GM21737 (cell line): ENCODE results near the gene EIF4G2.
A peak's percentile ranks its signal among the peaks of the same experiment; 100 is the strongest.

Experiments used
- ATAC-seq: cut with Tn5 transposase; IDR thresholded peaks from one replicate; pipeline ENCODE4 v1.9.1; 2021; ENCODE audit warnings: mild to moderate bottlenecking, moderate library complexity; ENCODE audit not compliant: unreplicated experiment

Gene EIF4G2

GRCh38 chr11:10777806-10778205 lies 30.9 kb downstream of the EIF4G2 start:
- ATAC-seq, result no peak

DNA sequence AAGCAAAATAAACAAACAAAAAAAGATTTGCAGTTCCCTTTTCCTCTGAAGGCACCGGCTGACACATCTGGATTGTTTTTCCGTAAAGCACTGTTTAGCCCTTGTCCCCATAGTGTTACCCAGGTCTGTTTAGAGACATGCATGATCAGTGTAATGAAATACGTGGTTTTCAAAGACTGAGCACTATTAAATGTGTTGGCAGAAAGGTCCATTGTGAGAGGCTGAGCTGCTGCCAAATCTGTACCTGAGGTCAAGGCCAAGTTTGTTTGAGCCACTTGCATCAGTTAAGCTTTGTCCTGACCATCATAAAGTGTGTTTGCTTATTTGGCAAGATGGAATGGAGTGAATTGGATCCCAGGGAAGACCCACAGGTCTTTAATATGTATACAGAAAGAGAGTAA lies 31.3 kb downstream of the EIF4G2 start:
- no peak for ATAC-seq

DNA sequence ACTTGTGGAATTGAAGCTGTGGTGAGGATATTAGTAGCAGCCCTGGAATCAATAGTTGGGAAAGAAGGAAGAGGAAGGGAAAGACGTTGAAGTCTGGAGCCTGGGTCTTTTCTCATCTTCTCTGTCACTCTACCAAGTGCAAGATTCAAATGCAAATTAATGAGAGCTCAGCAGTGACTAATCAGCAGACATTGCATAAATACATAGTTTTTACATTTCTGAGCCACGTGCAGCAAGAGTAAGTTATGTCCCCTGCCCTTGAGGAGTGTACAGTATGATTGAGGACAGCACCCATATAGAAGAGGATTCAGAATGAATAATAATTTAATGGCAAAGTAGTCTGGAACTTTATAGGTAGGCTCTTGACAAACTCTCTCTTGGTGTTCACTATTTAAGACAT lies 33.9 kb downstream of the EIF4G2 start:
- ATAC-seq, result no peak

- ATAC-seq, result no peak
These were observed 37.3 kb downstream of the EIF4G2 start for GRCh38 chr11:10771457-10771856.

DNA sequence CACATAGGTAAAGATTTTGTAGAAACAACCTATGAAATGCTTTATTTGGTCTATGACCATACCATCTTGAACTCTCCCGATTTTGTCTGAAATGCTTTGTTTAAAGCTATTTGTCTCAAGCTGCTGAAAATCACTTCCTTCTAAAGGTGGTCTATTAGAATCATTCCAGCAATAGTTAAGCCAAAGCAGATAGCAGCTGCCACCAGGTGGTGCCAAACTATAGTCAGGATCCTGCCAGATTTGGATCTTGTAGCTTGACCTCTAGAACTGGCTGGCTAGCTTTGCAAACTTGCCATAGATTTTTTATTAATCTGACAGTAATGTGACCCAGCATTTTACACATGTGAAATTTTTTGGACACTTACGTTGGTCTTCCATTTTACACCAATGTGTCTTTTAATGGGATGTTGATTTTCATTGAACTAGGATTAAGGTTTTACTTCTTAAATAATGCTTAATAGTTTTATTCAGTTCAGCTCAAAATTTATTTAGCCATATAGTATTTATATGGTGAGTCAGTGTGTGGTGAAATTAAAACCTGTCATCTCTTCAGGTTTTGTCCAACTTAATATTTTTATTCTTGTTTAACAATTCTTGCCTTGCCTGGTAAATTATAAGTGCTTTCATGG lies 38.0 kb downstream of the EIF4G2 start:
- no peak for ATAC-seq

DNA sequence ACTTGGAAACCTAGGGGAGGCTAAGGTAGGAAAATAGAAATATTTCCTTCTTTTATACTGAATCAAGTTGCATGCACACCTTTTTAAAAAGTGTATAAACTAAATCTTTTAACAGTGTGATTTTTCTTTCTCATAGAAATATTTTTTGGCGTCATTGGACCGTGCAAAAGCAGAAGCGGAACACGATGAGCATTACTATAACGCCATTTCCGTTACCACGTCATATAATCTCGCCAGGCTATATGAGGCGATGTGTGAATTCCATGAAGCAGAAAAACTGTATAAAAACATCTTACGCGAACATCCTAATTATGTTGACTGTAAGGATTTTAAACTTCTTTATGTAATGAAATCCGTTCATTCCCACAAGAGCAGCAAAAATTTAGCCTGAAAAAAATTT lies 44.3 kb downstream of the EIF4G2 start:
- ATAC-seq, result no peak

DNA sequence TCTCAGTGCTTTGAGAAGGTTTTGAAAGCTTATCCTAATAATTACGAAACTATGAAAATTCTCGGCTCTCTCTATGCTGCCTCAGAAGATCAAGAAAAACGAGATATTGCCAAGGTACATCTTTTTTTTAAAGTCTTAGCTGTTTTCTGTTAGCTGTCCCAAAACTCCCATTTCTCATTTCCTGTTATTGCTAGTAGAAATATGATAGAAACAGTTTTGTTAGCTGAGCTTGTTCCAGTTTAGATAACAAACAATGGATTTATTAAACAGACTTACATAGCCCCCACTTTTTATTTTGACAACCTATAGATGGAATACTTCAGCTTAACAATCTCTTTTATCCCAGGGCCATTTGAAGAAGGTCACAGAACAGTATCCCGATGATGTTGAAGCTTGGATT lies 45.0 kb downstream of the EIF4G2 start:
- no peak for ATAC-seq

DNA sequence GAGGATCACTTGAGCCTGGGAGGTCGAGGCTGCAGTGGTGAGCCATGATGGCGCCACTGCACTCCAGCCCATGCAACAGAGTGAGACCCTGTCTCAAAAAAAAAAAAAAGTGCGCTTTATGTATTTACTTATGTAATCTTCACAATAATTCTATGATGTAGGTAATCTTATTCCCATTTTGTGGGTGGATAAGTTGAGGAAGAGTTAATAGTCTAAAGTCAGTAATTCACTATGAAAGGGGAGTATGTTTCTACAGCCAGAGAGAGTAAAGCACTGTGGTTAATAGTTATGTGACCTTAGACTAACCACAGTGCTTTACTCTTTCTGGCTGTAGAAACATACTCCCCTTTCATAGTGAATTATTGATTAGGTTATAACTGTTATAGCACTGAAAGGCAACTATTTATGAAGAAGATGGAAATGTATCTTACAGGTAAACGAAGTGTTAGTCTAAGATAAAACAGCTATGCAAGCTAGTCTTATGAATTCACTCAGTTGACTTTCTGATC lies 45.8 kb downstream of the EIF4G2 start:
- ATAC-seq, result no peak

DNA sequence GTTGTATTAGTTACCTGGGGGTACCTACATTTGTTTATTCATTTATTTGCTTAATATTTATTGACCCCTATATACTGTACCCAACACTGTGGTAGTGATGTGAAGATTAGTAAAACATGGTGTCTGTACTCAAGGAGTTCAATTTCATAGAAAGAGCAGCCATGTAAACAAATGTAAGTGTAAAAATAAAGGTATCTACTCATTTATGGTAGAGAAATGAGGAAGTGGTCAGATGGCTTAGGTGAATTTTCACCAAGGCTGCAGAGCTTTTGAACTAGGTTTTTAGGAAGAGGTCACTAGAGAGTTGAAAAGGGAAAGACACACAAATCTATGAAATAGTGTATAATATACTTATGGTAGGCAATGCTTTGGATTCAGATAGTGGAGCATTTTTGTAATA lies 46.5 kb downstream of the EIF4G2 start:
- ATAC-seq, result peak; percentile 65

DNA sequence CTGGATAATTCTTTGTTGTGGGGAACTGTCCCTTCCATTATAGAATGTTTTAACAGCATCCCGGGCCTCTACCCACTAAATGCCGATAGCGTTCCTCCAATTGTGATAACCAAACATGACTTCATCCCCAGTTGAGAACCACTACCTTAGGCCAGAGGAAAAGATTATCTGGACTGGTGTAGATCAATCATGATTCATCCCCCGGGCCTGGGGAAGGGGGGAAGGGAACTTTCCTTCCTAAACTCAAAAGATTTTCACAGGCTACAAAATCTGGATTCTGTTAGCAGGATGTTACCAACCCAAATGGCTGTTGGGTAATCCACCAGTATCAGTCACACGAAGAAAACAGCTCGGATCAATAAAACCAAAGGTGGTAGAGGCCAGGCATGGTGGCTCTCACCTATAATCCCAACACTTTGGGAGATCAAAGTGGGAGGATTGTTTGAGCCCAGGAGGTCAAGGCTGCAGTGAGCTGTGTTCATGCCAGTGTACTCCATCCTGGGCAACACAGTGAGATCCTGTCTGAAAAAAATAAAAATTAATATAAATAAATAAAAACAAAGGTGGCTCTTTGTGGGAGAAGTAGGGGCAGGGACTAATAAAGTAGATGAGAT lies 47.5 kb downstream of the EIF4G2 start:
- no peak for ATAC-seq

- ATAC-seq, result no peak
These were observed 49.8 kb downstream of the EIF4G2 start for GRCh38 chr11:10758957-10759356.

- ATAC-seq, result no peak
These were observed 56.2 kb downstream of the EIF4G2 start for GRCh38 chr11:10752486-10752885.

- ATAC-seq, result no peak
These were observed 56.7 kb downstream of the EIF4G2 start for GRCh38 chr11:10752061-10752460.

DNA sequence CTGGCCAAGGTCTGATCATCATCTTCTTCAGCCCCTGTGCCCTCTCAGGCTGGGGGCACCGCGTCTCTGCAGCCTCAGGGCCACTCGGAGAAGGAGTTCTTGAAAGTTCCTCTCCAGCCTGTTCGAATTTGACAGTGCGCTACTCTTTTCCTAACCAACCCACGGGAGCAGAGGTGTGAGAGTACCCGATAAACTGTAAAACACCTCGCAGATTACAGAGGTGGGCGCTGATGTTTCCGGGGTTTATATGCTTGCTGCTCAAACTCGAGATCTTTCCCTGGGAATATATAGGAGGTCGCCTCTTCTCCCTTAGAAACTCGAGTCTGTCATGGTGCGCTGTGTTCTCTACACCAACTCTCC lies 57.2 kb downstream of the EIF4G2 start:
- ATAC-seq, result no peak

DNA sequence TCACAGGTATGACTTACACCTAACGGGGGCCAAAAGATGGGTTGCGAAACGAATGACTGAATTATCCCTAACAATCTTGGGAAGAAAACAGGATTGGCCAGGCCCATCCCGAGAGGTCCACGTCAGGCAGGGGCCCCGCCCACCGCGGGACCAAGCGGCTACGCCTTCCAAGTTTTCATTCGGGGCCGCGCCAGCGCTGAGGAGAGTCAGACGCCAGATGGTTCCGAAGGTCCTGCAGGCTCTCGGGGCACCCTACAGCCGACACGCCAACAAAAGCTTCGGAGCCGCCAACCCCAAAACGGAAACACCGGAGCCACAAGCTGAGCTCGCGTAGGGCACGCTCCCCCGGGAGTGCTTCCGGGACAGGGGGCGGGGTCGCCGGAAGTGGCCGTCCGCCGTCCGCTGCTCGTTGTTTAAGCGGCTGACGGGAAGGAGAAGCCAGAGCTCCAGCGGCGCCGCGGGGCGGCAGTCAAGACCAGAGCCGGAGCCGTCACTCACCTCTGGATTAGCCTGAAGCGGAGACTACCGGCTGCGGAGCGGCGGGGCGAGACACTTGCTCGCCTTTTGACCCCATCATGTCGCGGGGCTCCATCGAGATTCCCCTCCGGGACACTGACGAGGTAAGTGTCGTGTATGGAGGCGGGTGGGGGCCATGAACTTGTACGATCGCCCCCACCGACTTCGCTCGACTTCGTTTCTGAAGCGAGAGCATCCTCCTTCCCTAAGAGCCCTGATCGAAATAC lies 57.7 kb downstream of the EIF4G2 start, which contains the start of gene CTR9:
Gene CTR9, plus strand, starts transcription at position 409 of the 743 bp plus-strand sequence. Its CDS starts 167 bp downstream, at position 576.
- ATAC-seq, result peak; percentile 95

DNA sequence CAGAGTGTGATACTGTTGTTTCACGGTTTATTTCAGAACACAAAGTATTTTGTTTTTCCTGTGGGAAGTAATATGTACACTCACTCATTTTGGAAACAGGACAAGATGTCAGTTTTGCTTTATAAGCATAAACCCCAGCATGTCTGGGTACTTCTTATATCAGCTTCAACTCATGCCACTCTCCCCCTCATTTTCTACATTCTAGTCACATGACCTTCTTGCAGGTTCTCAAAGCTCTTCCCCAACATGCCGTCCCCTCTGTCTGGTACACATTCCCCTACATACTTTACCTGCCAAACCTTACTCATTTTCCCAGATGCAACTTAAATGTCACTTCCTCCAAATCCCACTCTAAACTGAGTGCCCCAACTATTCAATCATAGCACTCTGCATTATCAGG lies 59.2 kb downstream of the EIF4G2 start:
- ATAC-seq, result no peak

DNA sequence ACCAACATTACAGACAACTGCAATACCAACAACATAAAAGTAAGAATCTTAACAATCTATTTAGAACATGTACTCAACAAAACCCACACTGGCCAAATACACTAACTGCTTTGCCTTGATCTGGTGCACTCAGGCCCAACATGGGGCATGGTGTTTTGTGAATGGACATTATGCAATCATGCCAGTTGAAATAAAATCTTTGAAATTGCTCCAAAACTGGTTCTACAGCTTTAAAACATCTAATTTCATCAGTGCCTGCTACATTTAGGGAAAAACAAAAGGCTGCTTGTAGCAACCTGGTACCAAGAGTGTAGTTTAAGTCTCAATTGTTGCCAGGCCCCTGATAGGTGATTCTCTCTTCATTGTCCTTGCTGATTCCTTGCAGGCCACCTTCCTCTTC lies 61.0 kb downstream of the EIF4G2 start:
- no peak for ATAC-seq
